ENCODE measurements around the gene QARS1. TPM values are rescaled to one million over a fixed set of nuclear protein-coding genes. Genes with fewer than 3 reads are reported as not detected.

Gene QARS1
- polyA plus RNA-seq, 1 of the 3 experiments (the other 2 are of a cell fraction): 311 TPM

GRCh38 chr3:49123687-49124086, 19.1 kb upstream of the QARS1 start:
- DNase-seq: no peak
- Histone ChIP-seq H3K36me3 (replicated peaks in 1 of 2; ENCODE audit: control insufficient read depth in 1 of 2, insufficient read depth in 2 of 2, low read length in 1 of 2) (peaks cover 22 to 61% of the 10 kb centered on the region in 2 experiments), H3K27ac (ENCODE audit: low read depth in 2 of 2, low read length in 1 of 2) (no peak overlapping the region), H3K4me1 (ENCODE audit: control insufficient read depth in 1 of 2, insufficient read depth in 2 of 2, low read depth in 1 of 2, low read length in 1 of 2) (peaks cover 7 to 19% of the 10 kb centered on the region in 2 experiments; a peak in 2 of 4 replicates), H3K9me3 (no peaks in the 10 kb centered on the region), H3F3A (replicated peaks; ENCODE audit: insufficient read depth) (peaks cover 36% of the 10 kb centered on the region), H2AFZ (ENCODE audit: low read depth) (no peak overlapping the region), H3K9me2 (no peaks in the 10 kb centered on the region), H3K9ac (no peak overlapping the region), H3K27me3 (ENCODE audit: insufficient read depth) (no peaks in the 10 kb centered on the region), H3K4me2 (no peak overlapping the region), H3K4me3 (ENCODE audit: low read depth in 2 of 2, low read length in 1 of 2) (no peak overlapping the region), H3K79me2 (ENCODE audit: insufficient read depth) (peaks cover 18% of the 10 kb centered on the region), H4K20me1 (ENCODE audit: insufficient read depth) (no peaks in the 10 kb centered on the region)
- ChIA-PET POLR2A (no interaction called here), CTCF (no interaction called here)
- 94% methylated on average over 10 of the region's 17 CpGs for WGBS (ENCODE audit: low lambda C conversion rate)
- TF ChIP-seq TEAD4 (IDR thresholded peaks at IDR 0.05; ENCODE audit: borderline replicate concordance, insufficient read depth): no peak
- no peak for TF ChIP-seq FOSL2 (IDR thresholded peaks at IDR 0.05; ENCODE audit: borderline replicate concordance, low read depth)
- TF ChIP-seq NRF1 (IDR thresholded peaks at IDR 0.05; ENCODE audit: low read depth, low read length): no peak
- no peak for TF ChIP-seq RAD21 (IDR thresholded peaks at IDR 0.05; ENCODE audit: low read length)
- TF ChIP-seq SIN3A (IDR thresholded peaks at IDR 0.05; ENCODE audit: borderline replicate concordance, low read depth, low read length): no peak
- no peak for TF ChIP-seq ELF1 (IDR thresholded peaks at IDR 0.05)
- TF ChIP-seq MEF2A (IDR thresholded peaks at IDR 0.05; ENCODE audit: borderline replicate concordance, low read depth): no peak
- no peak for TF ChIP-seq RFX5 (IDR thresholded peaks at IDR 0.05; ENCODE audit: low read length)
- no peak for TF ChIP-seq MXI1 (IDR thresholded peaks at IDR 0.05; ENCODE audit: low read depth, low read length)
- TF ChIP-seq REST (IDR thresholded peaks at IDR 0.05; ENCODE audit: low read depth, low read length): no peak
- TF ChIP-seq RXRA (IDR thresholded peaks at IDR 0.05; ENCODE audit: borderline replicate concordance, low read depth): no peak
- TF ChIP-seq POLR2AphosphoS5 (IDR thresholded peaks at IDR 0.05; ENCODE audit: low read depth, low read length): no peak
- no peak for TF ChIP-seq TAF1 (IDR thresholded peaks at IDR 0.05; ENCODE audit: borderline replicate concordance, low read depth, low read length)
- no peak for TF ChIP-seq ZBTB33 (IDR thresholded peaks at IDR 0.05; ENCODE audit: borderline replicate concordance, low read depth)
- TF ChIP-seq TCF12 (IDR thresholded peaks at IDR 0.05): no peak
- TF ChIP-seq IRF3 (IDR thresholded peaks at IDR 0.05; ENCODE audit: low read depth, low read length): no peak
- TF ChIP-seq FOXJ3 (CRISPR knock-in tag; IDR thresholded peaks at IDR 0.05): no peak

All from SK-N-SH (cell line).